Right lobe of liver (tissue), 6 donors: ENCODE results near the gene HPDL. TPM values are rescaled to one million over a fixed set of nuclear protein-coding genes. Genes with fewer than 3 reads are reported as not detected.
A peak's percentile ranks its signal among the peaks of the same experiment; 100 is the strongest.
"Not testable (repeated sequence)": the region's sequence is repeated elsewhere in the genome, so short reads cannot be mapped to it uniquely, and the experiment has no call there.

ENCODE experiments used
- ATAC-seq, 4 donors: fragments of 200-7000 bp; cut with Tn5 transposase; one replicate each; pipeline ENCODE4 v1.9.1; 2020; ENCODE audit warnings: mild to moderate bottlenecking in 4 of 4, moderate library complexity in 4 of 4
- DNase-seq, 3 donors: peaks; one replicate each; pipeline ENCODE4 v3.0.0-alpha.2; 2020
- H3K27ac ChIP-seq, 3 donors: fragments of 200-600 bp; one replicate each; pipeline ENCODE4 v1.8.0; 2022
- H3K27me3 ChIP-seq, 2 donors: fragments of 200-600 bp; one replicate each; pipeline ENCODE4 v1.8.0; 2022
- H3K36me3 ChIP-seq, 4 donors: fragments of 200-600 bp; sonication (generic) in 1 of 4; one replicate each; pipeline versions ENCODE4 v1.5.1 to v1.8.0; 2017 to 2022; ENCODE audit warnings: control low read depth in 1 of 4
- H3K4me1 ChIP-seq, 4 donors: fragments of 200-600 bp; sonication (generic) in 1 of 4; one replicate each; pipeline versions ENCODE4 v1.5.1 to v1.8.0; 2017 to 2022; ENCODE audit warnings: control low read depth in 1 of 4
- H3K4me3 ChIP-seq, 3 donors: fragments of 200-600 bp; one replicate each; pipeline ENCODE4 v1.8.0; 2022
- H3K9me3 ChIP-seq, 4 donors: fragments of 200-600 bp; sonication (generic) in 1 of 4; one replicate each; pipeline versions ENCODE4 v1.5.1 to v1.8.0; 2017 to 2022; ENCODE audit warnings: control low read depth in 1 of 4
- CTCF ChIP-seq, 4 donors: fragments of 200-600 bp in 3 of 4; fragments of 450-650 bp in 1 of 4; IDR thresholded peaks; one replicate each; pipeline versions ENCODE4 v1.5.1 to v1.8.0; 2016 to 2022; ENCODE audit warnings: antibody characterized with exemption in 4 of 4, mild to moderate bottlenecking in 2 of 4
- POLR2A ChIP-seq: fragments of 450-650 bp; IDR thresholded peaks from one replicate; pipeline ENCODE4 v1.6.1; 2017; ENCODE audit warnings: antibody characterized with exemption, mild to moderate bottlenecking
- WGBS: methylation state at CpG from one replicate; pipeline ENCODE4 v1.1.6; 2018; ENCODE audit warnings: low coverage, low lambda C conversion rate; ENCODE audit not compliant: insufficient coverage; ENCODE audit errors: missing lambda C conversion rate; 5-methylcytosine and 5-hydroxymethylcytosine counted together
- intact Hi-C, 2 donors: fragments of 100-400 bp; cut with DNase I; formaldehyde crosslinking; loops; one replicate each; pipeline versions ENCODE4 v1.11.2 to v1.14.1; 2022
- total RNA-seq, 6 experiments: library from RNA; depleted of rRNA in 2 of 6; stranded (reverse); fragments of >200 nt in 2 of 6; fragmentation: NEBNext Ultra II Directional in 3 of 6; extraction: Animal tissue kit (Norgen Biotek cat#: 25700) in 3 of 6; gene quantifications; one replicate each; pipeline versions ENCODE4 v1.1.0 to v1.2.4, GENCODE V29; 2016 to 2023
- donor health status: DM: no; HTN: yes; CAD: no.
- donor health status: DM: no; HTN: no; CAD: no.
- donor health status: DM: no; HTN: no; CAD: no.
- donor health status: DM: no; HTN: yes; CAD: no.
- donor health status: DM: no; HTN: yes; CAD: no.

Gene HPDL
- total RNA-seq, 6 experiments from 2014 or later, result 0.25 to 0.56 TPM; not detected in 4

GRCh38 chr1:45360981-45361380 is 34.3 kb downstream of the HPDL start:
- H3K9me3 ChIP-seq, H3K27me3 ChIP-seq, intact Hi-C loops, DNase-seq, H3K36me3 ChIP-seq: not testable (repeated sequence)
- ATAC-seq, result peak; percentile 90 to 96 (median 93)
- Histone ChIP-seq H3K4me1 (peaks cover 0 to 22% (median 8%) of the 10 kb centered on the region in 4 donors), H3K4me3 (peak overlapping the region; percentile 1 to 31 (median 18)), H3K27ac (peak overlapping the region; percentile 48 to 67 (median 59))
- TF ChIP-seq CTCF (IDR thresholded peaks at IDR 0.05) (peak in 2 of 4 donors; percentile 9 to 33), POLR2A (peak; percentile 49)
- WGBS, result 16% methylated on average over 7 of the region's 7 CpGs

GRCh38 chr1:45364294-45364693 is 37.6 kb downstream of the HPDL start:
- intact Hi-C loops, result no loop called here

GRCh38 chr1:45365051-45365450 is 38.4 kb downstream of the HPDL start:
- ATAC-seq, result no peak
- intact Hi-C loops, result no loop called here
- H3K27ac ChIP-seq, result no peak overlapping the region

More at GRCh38 chr1:45364294-45364693, 37.6 kb downstream of the HPDL start:
- H3K27me3 ChIP-seq, result no peaks in the 10 kb centered on the region
- WGBS, result 77% methylated on average over 2 of the region's 2 CpGs
- no peaks in the 10 kb centered on the region for H3K36me3 ChIP-seq
- no peaks in the 10 kb centered on the region for H3K9me3 ChIP-seq
- H3K4me1 ChIP-seq, result peaks cover 0 to 22% (median 8%) of the 10 kb centered on the region in 4 donors
- H3K4me3 ChIP-seq, result no peak overlapping the region
- no peak overlapping the region for H3K27ac ChIP-seq
- TF ChIP-seq CTCF (IDR thresholded peaks at IDR 0.05), result no peak
- TF ChIP-seq POLR2A, result no peak
- ATAC-seq (no peak), DNase-seq (no peak)

GRCh38 chr1:45370575-45370974 is 43.9 kb downstream of the HPDL start:
- no peak overlapping the region for H3K4me3 ChIP-seq
- no peaks in the 10 kb centered on the region for H3K36me3 ChIP-seq
- no peak overlapping the region for H3K27ac ChIP-seq
- H3K27me3 ChIP-seq, result no peaks in the 10 kb centered on the region
- ATAC-seq (no peak), DNase-seq (no peak)
- peaks cover 0 to 7% (median 0%) of the 10 kb centered on the region in 4 donors for H3K4me1 ChIP-seq
- no peaks in the 10 kb centered on the region for H3K9me3 ChIP-seq
- no peak for TF ChIP-seq CTCF (IDR thresholded peaks at IDR 0.05)
- no peak for TF ChIP-seq POLR2A
- intact Hi-C loops, result no loop called here

More at GRCh38 chr1:45365051-45365450, 38.4 kb downstream of the HPDL start:
- H3K27me3 ChIP-seq, result no peaks in the 10 kb centered on the region
- no peak for TF ChIP-seq POLR2A
- no peak for TF ChIP-seq CTCF (IDR thresholded peaks at IDR 0.05)
- WGBS, result 88% methylated on average over 5 of the region's 6 CpGs
- H3K36me3 ChIP-seq, result no peaks in the 10 kb centered on the region
- H3K9me3 ChIP-seq, result no peaks in the 10 kb centered on the region
- H3K4me3 ChIP-seq, result no peak overlapping the region
- H3K4me1 ChIP-seq, result peaks cover 0 to 17% (median 4%) of the 10 kb centered on the region in 4 donors
- DNase-seq, result no peak

- peak in 1 of 4 donors; percentile 57 for ATAC-seq
- intact Hi-C loops, result no loop called here
- Histone ChIP-seq H3K36me3 (no peaks in the 10 kb centered on the region), H3K27me3 (no peaks in the 10 kb centered on the region), H3K27ac (no peak overlapping the region), H3K9me3 (no peaks in the 10 kb centered on the region), H3K4me3 (no peak overlapping the region), H3K4me1 (peaks cover 0 to 7% (median 0%) of the 10 kb centered on the region in 4 donors)
- no peak for TF ChIP-seq CTCF (IDR thresholded peaks at IDR 0.05)
- no peak for TF ChIP-seq POLR2A
- DNase-seq, result no peak
These were observed 46.9 kb downstream of the HPDL start for GRCh38 chr1:45373573-45373972.
